Esophagus muscularis mucosa (tissue), 4 donors: ENCODE data around the gene CLDN4. TPM values are rescaled to one million over a fixed set of nuclear protein-coding genes. Genes with fewer than 3 reads are reported as not detected.
"Not testable (repeated sequence)": the region's sequence is repeated elsewhere in the genome, so short reads cannot be mapped to it uniquely, and the experiment has no call there.

ENCODE experiments used
- DNase-seq: peaks from one replicate; pipeline ENCODE4 v3.0.0-alpha.2; 2017; ENCODE audit errors: extremely low spot score
- H3K27ac ChIP-seq, 4 donors: fragments of 200-600 bp; sonication (generic); replicated peaks in 1 of 4; 1 replicate in 3 of 4; 2 replicates in 1 of 4; pipeline ENCODE4 v1.5.1; 2016 to 2019; ENCODE audit warnings: mild to moderate bottlenecking in 1 of 4
- H3K27me3 ChIP-seq, 4 donors: fragments of 200-600 bp; sonication (generic); one replicate each; pipeline versions ENCODE4 v1.5.1 to v1.6.0; 2016 to 2019
- H3K36me3 ChIP-seq, 4 donors: fragments of 200-600 bp; sonication (generic); one replicate each; pipeline ENCODE4 v1.5.1; 2016 to 2019
- H3K4me1 ChIP-seq, 4 donors: fragments of 200-600 bp; sonication (generic); one replicate each; pipeline ENCODE4 v1.5.1; 2016 to 2019
- H3K4me3 ChIP-seq, 4 donors: fragments of 200-600 bp; sonication (generic); 1 replicate in 2 of 4; 2 replicates in 2 of 4; pipeline ENCODE4 v1.5.1; 2016 to 2019; ENCODE audit warnings: mild to moderate bottlenecking in 4 of 4, moderate library complexity in 1 of 4
- H3K9me3 ChIP-seq, 4 donors: fragments of 200-600 bp; sonication (generic); 1 replicate in 3 of 4; 2 replicates in 1 of 4; pipeline ENCODE4 v1.5.1; 2016 to 2019
- CTCF ChIP-seq, 3 experiments: fragments of 200-600 bp in 2 of 3; fragments of 450-650 bp in 1 of 3; sonication (generic) in 2 of 3; IDR thresholded peaks; one replicate each; pipeline ENCODE4 v1.5.1; 2017 to 2019; ENCODE audit warnings: antibody characterized with exemption in 3 of 3, mild to moderate bottlenecking in 2 of 3, moderate library complexity in 1 of 3
- EP300 ChIP-seq: sonication (generic); formaldehyde crosslinking; IDR thresholded peaks from one replicate; pipeline ENCODE4 v1.6.1; 2017; ENCODE audit warnings: antibody characterized with exemption
- POLR2A ChIP-seq: fragments of 450-650 bp; IDR thresholded peaks from one replicate; pipeline ENCODE4 v1.6.1; 2017; ENCODE audit warnings: antibody characterized with exemption, moderate library complexity, mild to moderate bottlenecking, low read depth
- POLR2AphosphoS5 ChIP-seq, 2 donors: sonication (generic); formaldehyde crosslinking; IDR thresholded peaks; one replicate each; pipeline ENCODE4 v1.6.1; 2017; ENCODE audit warnings: antibody characterized with exemption in 2 of 2
- WGBS: methylation state at CpG from one replicate; pipeline ENCODE4 v1.1.5; 2018; 5-methylcytosine and 5-hydroxymethylcytosine counted together
- intact Hi-C: fragments of 100-400 bp; cut with DNase I; formaldehyde crosslinking; loops from one replicate; pipeline ENCODE4 v1.15.1; 2023
- total RNA-seq, 4 donors: library from RNA; depleted of rRNA; stranded (reverse); fragments of >200 nt; gene quantifications; one replicate each; pipeline versions ENCODE4 v1.1.0 to v1.2.1, GENCODE V29; 2016

CLDN4 gene
- 1 to 10 TPM in 2 of 4 donors, under 1 TPM in 2; 0.42 to 3.1 (median 1.7) TPM for total RNA-seq

GRCh38 chr7:73830681-73831583 lies at the start of gene CLDN4:
CLDN4 (plus strand) TSS chr7:73830996; CDS start chr7:73831202, 206 bp downstream.
- Histone ChIP-seq H3K9me3 (no peaks in the 10 kb centered on the region), H3K4me3 (peak within 1 kb of the TSS in 1 of 4 donors; percentile 25), H3K36me3 (no peaks in the 10 kb centered on the region), H3K27ac (no peak within 1 kb of the TSS), H3K4me1 (peaks cover 3 to 21% (median 17%) of the 10 kb centered on the region in 4 donors), H3K27me3 (peaks cover 0 to 61% (median 2%) of the 10 kb centered on the region in 4 donors)
- no peak for DNase-seq
- TF ChIP-seq CTCF (IDR thresholded peaks at IDR 0.05) (no peak), POLR2A (no peak), EP300 (no peak), POLR2AphosphoS5 (IDR thresholded peaks at IDR 0.05) (no peak)
- intact Hi-C loops = no loop called here
- WGBS = 30% methylated on average over 3 of the region's 42 CpGs

DNA sequence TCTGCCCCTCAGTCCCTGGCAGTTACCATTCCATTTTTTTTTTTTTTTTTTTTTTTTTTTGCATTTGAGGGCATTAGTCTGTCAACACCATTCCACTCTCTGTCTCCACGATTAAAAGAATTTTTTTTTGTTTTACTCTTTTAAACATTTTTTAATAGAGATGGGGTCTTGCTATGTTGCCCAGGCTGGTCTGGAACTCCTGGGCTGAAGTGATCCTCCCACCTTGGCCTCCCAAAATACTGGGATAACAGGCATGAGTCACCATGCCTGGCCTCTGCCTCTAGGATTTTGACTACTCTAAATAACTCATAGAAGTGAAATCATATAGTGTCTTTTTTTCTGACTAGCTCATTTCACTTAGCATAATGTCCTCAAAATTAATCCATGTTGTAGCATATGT lies 44.2 kb upstream of the CLDN4 start:
- Histone ChIP-seq H3K27ac (no peak overlapping the region), H3K4me3 (no peak overlapping the region), H3K27me3 (no peaks in the 10 kb centered on the region), H3K4me1 (no peaks in the 10 kb centered on the region), H3K36me3 (no peaks in the 10 kb centered on the region), H3K9me3 (no peaks in the 10 kb centered on the region)
- intact Hi-C loops = no loop called here
- no peak for DNase-seq
- TF ChIP-seq CTCF (IDR thresholded peaks at IDR 0.05) (no peak), POLR2AphosphoS5 (IDR thresholded peaks at IDR 0.05) (no peak), POLR2A (no peak), EP300 (no peak)
- 86% methylated on average over 1 of the region's 1 CpG for WGBS

GRCh38 chr7:73787786-73788048 lies 43.1 kb upstream of the CLDN4 start:
- H3K4me1 ChIP-seq, intact Hi-C loops, DNase-seq, H3K27me3 ChIP-seq, H3K9me3 ChIP-seq, H3K27ac ChIP-seq, H3K4me3 ChIP-seq, H3K36me3 ChIP-seq: not testable (repeated sequence)
- 90% methylated on average over 1 of the region's 1 CpG for WGBS

DNA sequence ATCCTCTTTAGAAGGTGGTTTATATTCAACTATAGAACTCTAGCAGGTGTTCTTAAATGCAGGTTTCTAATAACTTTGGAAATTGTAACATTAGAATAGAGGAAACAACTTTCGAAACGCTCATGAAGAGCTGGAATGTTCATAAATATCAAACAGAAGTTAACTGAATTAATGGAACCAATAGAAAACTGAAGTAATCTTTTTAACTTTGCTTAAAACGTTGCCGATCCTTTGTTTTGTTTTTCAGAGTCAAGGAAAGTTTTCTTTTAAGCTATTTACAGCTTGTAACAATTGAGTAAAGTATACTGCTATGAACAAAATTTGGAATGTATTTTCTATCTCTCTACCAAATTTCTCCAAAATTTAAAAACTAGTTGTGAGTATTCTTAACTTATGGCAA lies 41.7 kb upstream of the CLDN4 start:
- no peak overlapping the region for H3K27ac ChIP-seq
- no peaks in the 10 kb centered on the region for H3K4me1 ChIP-seq
- H3K9me3 ChIP-seq = no peaks in the 10 kb centered on the region
- intact Hi-C loops = no loop called here
- H3K27me3 ChIP-seq = no peaks in the 10 kb centered on the region
- TF ChIP-seq CTCF (IDR thresholded peaks at IDR 0.05) = no peak
- no peak for TF ChIP-seq POLR2AphosphoS5 (IDR thresholded peaks at IDR 0.05)
- WGBS = 85% methylated on average over 4 of the region's 4 CpGs
- H3K36me3 ChIP-seq = no peaks in the 10 kb centered on the region
- DNase-seq = no peak
- no peak overlapping the region for H3K4me3 ChIP-seq

DNA sequence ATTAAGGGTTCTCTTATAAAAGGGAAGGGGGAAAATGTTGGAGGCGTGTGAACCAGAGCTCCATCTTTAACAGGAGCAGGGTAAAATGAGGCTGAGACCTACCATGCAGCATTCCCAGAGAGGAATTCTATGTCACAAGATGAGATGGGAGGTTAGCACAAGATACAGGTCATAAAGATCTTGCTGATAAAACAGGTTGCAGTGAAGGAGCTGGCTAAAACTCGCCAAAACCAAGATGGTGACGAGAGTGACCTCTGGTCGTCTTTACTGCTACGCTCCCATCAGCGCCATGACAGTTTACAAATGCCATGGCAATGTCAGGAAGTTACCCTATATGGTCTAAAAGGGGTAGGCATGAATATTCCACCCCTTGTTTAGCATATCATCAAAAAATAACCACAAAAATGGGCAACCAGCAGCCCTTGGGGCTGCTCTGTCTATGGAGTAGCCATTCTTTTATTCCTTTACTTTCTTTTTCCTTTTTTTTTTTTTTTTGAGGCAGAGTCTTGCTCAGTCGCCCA lies 39.6 kb upstream of the CLDN4 start:
- H3K4me1 ChIP-seq, intact Hi-C loops, H3K9me3 ChIP-seq, H3K36me3 ChIP-seq, H3K4me3 ChIP-seq, DNase-seq, H3K27me3 ChIP-seq, H3K27ac ChIP-seq: not testable (repeated sequence)
- whole genome bisulfite sequencing = 90% methylated on average over 7 of the region's 7 CpGs

DNA sequence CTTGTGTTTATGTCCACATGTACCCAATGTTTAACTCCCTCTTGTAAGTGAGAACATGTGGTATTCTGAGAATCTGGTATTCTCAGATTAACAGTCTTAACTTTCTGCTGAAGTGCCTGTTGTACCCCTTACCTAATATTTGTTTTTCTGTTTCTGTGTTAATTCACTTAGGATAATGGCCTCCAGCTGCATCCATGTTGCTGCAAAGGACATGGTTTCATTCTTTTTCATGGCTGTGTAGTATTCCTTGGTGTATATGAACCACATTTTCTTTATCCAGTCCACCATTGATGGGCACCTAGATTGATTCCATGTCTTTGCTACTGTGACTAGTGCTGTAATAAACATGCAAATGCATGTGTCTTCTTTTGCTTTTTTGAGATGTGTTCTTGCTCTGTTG lies 35.6 kb upstream of the CLDN4 start:
- H3K9me3 ChIP-seq, intact Hi-C loops: not testable (repeated sequence)

GRCh38 chr7:73796656-73797055 lies 34.1 kb upstream of the CLDN4 start:
- intact Hi-C loops, H3K27ac ChIP-seq, H3K4me1 ChIP-seq, H3K36me3 ChIP-seq, H3K4me3 ChIP-seq, H3K9me3 ChIP-seq, DNase-seq, H3K27me3 ChIP-seq: not testable (repeated sequence)
- 66% methylated on average over 4 of the region's 6 CpGs for WGBS

More for the DNA sequence above, 35.6 kb upstream of the CLDN4 start:
- H3K36me3 ChIP-seq, H3K4me3 ChIP-seq, H3K27me3 ChIP-seq, H3K27ac ChIP-seq, DNase-seq, H3K4me1 ChIP-seq: not testable (repeated sequence)

- H3K4me3 ChIP-seq, H3K27me3 ChIP-seq: not testable (repeated sequence)
Observed at GRCh38 chr7:73797176-73797575, 33.6 kb upstream of the CLDN4 start.

More at GRCh38 chr7:73797176-73797575, 33.6 kb upstream of the CLDN4 start:
- intact Hi-C loops, H3K4me1 ChIP-seq, H3K36me3 ChIP-seq, H3K27ac ChIP-seq, DNase-seq, H3K9me3 ChIP-seq: not testable (repeated sequence)
- no CpG with 5 or more reads among the region's 34 CpGs for WGBS
